ENCODE results near the gene SPTBN4. TPM values are rescaled to one million over a fixed set of nuclear protein-coding genes. Genes with fewer than 3 reads are reported as not detected.

Gene SPTBN4
- total and polyA plus RNA-seq, 8 donors: 1.4 to 18.1 (median 2.2) TPM; not detected in 1

GRCh38 chr19:40553885-40554857 lies 87.4 kb downstream of the SPTBN4 start:
- H3K9me3 ChIP-seq: no peaks in the 10 kb centered on the region
- peaks cover 0 to under 1% (median 0%) of the 10 kb centered on the region in 4 donors for H3K36me3 ChIP-seq
- TF ChIP-seq EP300 (IDR thresholded peaks at IDR 0.05) (no peak), POLR2A (IDR thresholded peaks at IDR 0.05) (no peak), CTCF (IDR thresholded peaks at IDR 0.05) (no peak), POLR2AphosphoS5 (IDR thresholded peaks at IDR 0.05) (no peak)
- peaks cover 0 to 14% (median 9%) of the 10 kb centered on the region in 4 donors for H3K4me1 ChIP-seq
- intact Hi-C loops (cut with DNase I; ENCODE audit: low total_unique reads): no loop called here
- no peak overlapping the region for H3K27ac ChIP-seq
- no peak overlapping the region for H3K4me3 ChIP-seq
- WGBS, 5 donors: 14 to 26% (median 15%) methylated on average over 43 to 69 of the region's 69 CpGs
- DNase-seq: peak in 1 of 2 donors; percentile 46
- peaks cover 0 to 78% (median 25%) of the 10 kb centered on the region in 3 donors for H3K27me3 ChIP-seq

- no peaks in the 10 kb centered on the region for H3K9me3 ChIP-seq
- no peak for DNase-seq
- H3K4me3 ChIP-seq: no peak overlapping the region
- intact Hi-C loops (cut with DNase I; ENCODE audit: low total_unique reads): no loop called here
- no peak for TF ChIP-seq POLR2AphosphoS5 (IDR thresholded peaks at IDR 0.05)
- TF ChIP-seq EP300 (IDR thresholded peaks at IDR 0.05): no peak
- TF ChIP-seq CTCF (IDR thresholded peaks at IDR 0.05): no peak
- TF ChIP-seq POLR2A (IDR thresholded peaks at IDR 0.05): no peak
- peaks cover 0 to 16% (median 0%) of the 10 kb centered on the region in 4 donors for H3K36me3 ChIP-seq
- H3K4me1 ChIP-seq: peaks cover 0 to 9% (median 5%) of the 10 kb centered on the region in 4 donors
- 67 to 81% (median 75%) methylated on average over 16 to 17 of the region's 17 CpGs for WGBS, 5 donors
- no peak overlapping the region for H3K27ac ChIP-seq
- H3K27me3 ChIP-seq: peaks cover 0 to 76% (median 30%) of the 10 kb centered on the region in 3 donors
Observed at GRCh38 chr19:40555978-40556689, 89.3 kb downstream of the SPTBN4 start.

- intact Hi-C loops (cut with DNase I; ENCODE audit: low total_unique reads): no loop called here
- peaks cover 0 to 67% (median 30%) of the 10 kb centered on the region in 3 donors for H3K27me3 ChIP-seq
- DNase-seq: no peak
- TF ChIP-seq POLR2A (IDR thresholded peaks at IDR 0.05) (no peak), EP300 (IDR thresholded peaks at IDR 0.05) (no peak), CTCF (IDR thresholded peaks at IDR 0.05) (no peak), POLR2AphosphoS5 (IDR thresholded peaks at IDR 0.05) (no peak)
- peaks cover 0 to 16% (median 0%) of the 10 kb centered on the region in 4 donors for H3K36me3 ChIP-seq
- H3K27ac ChIP-seq: no peak overlapping the region
- WGBS, 5 donors: 80 to 87% (median 82%) methylated on average over 17 to 24 of the region's 24 CpGs
- H3K9me3 ChIP-seq: no peaks in the 10 kb centered on the region
- H3K4me3 ChIP-seq: no peak overlapping the region
- peaks cover 0 to 9% (median 5%) of the 10 kb centered on the region in 4 donors for H3K4me1 ChIP-seq
Observed at GRCh38 chr19:40556953-40557530, 90.2 kb downstream of the SPTBN4 start.

GRCh38 chr19:40559394-40559793 lies 92.6 kb downstream of the SPTBN4 start:
- peaks cover 0 to 56% (median 10%) of the 10 kb centered on the region in 3 donors for H3K27me3 ChIP-seq
- H3K36me3 ChIP-seq: peaks cover 0 to 16% (median 0%) of the 10 kb centered on the region in 4 donors
- intact Hi-C loops (cut with DNase I; ENCODE audit: low total_unique reads): no loop called here
- H3K4me3 ChIP-seq: no peak overlapping the region
- no peak for DNase-seq
- no peak for TF ChIP-seq POLR2A (IDR thresholded peaks at IDR 0.05)
- no peak for TF ChIP-seq CTCF (IDR thresholded peaks at IDR 0.05)
- no peak for TF ChIP-seq POLR2AphosphoS5 (IDR thresholded peaks at IDR 0.05)
- no peak for TF ChIP-seq EP300 (IDR thresholded peaks at IDR 0.05)
- no peaks in the 10 kb centered on the region for H3K9me3 ChIP-seq
- H3K4me1 ChIP-seq: peaks cover 0 to under 1% (median 0%) of the 10 kb centered on the region in 4 donors
- H3K27ac ChIP-seq: no peak overlapping the region
- WGBS, 5 donors: 64 to 89% (median 83%) methylated on average over 3 of the region's 3 CpGs
